GM12801 (cell line): ENCODE measurements around the gene HSPA5.

Experiments
- TF ChIP-seq, protein P1 (sequence below): IDR thresholded peaks from one replicate; pipeline ENCODE4 v1.5.1; 2011; ENCODE audit warnings: control low read depth; ENCODE audit not compliant: insufficient read length; ENCODE audit errors: extremely low read depth

HSPA5 gene

GRCh38 chr9:125241000-125241862 lies at the start of gene HSPA5:
TSS of gene HSPA5 (minus strand) at chr9:125241343. CDS start at chr9:125241126, 217 bp downstream.
- TF ChIP-seq, protein P1, sequence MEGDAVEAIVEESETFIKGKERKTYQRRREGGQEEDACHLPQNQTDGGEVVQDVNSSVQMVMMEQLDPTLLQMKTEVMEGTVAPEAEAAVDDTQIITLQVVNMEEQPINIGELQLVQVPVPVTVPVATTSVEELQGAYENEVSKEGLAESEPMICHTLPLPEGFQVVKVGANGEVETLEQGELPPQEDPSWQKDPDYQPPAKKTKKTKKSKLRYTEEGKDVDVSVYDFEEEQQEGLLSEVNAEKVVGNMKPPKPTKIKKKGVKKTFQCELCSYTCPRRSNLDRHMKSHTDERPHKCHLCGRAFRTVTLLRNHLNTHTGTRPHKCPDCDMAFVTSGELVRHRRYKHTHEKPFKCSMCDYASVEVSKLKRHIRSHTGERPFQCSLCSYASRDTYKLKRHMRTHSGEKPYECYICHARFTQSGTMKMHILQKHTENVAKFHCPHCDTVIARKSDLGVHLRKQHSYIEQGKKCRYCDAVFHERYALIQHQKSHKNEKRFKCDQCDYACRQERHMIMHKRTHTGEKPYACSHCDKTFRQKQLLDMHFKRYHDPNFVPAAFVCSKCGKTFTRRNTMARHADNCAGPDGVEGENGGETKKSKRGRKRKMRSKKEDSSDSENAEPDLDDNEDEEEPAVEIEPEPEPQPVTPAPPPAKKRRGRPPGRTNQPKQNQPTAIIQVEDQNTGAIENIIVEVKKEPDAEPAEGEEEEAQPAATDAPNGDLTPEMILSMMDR, result no peak

- TF ChIP-seq, protein P1, result no peak
Measured at GRCh38 chr9:125284855-125285254, 43.7 kb upstream of the HSPA5 start.

- TF ChIP-seq, protein P1, result no peak
Measured at GRCh38 chr9:125280945-125281344, 39.8 kb upstream of the HSPA5 start.

DNA sequence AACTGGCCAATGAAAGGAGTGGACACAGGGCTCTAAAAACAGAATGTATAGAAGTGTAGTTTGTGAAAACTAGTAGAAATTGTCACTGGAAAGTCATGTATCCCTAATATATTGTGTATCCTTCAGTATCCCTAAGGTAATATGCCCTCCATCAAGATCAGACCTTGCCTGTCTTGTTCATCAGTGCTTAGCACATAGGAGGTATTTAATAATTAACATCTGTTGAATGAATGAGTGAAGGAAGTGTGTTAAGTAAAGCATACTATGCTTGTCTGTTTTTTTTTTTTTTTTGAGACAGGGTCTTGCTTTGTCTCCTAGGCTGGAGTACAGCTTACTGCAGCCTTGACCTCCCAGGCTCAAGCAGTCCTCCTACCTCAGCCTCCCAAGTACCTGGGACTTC lies 36.3 kb upstream of the HSPA5 start:
- TF ChIP-seq, protein P1, result no peak

DNA sequence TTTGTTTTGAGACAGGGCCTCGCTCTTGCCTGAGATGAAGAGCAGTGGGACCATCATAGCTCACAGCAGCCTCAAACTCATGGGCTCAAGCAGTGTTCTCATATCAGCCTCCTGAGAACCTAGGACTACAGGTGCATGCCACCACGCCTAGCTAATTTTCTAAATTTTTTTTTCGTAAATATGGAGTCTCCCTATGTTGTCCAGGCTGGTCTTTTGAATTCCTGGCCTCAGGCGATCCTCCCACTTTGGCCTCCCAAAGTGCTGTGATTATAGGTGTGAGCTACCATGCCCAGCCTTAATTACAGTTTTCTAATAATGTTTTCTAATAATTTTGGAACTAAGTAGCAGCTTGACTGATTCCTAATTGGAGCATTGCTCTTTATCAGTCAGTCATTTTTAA lies 35.6 kb upstream of the HSPA5 start:
- TF ChIP-seq, protein P1, result no peak

DNA sequence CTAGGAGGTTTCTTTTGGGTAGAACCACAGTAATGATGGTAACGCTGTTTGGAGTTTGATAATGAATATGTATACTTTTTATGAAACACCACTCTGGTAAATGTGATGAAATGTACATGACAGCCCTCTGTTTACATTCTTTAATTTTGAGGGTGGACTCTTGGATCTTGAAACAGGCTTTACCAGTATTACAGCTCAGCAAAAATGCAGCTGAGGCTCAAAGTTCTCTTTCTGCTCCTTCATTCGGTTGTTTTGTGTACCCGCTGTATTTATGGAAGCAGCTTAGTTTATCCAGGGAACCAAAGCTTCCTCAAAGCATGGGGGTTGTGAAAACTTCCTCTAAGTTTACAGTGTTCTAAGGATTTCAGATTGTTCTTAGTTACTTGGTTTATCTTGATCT lies 31.6 kb upstream of the HSPA5 start:
- TF ChIP-seq, protein P1, result no peak

GRCh38 chr9:125271081-125271480 lies 29.9 kb upstream of the HSPA5 start:
- TF ChIP-seq, protein P1, result no peak
